Hepatocyte (in vitro differentiated cells): ENCODE data around the gene PLCH2.

Experiments
- EZH2 ChIP-seq: fragments of 200-600 bp; sonication (generic); IDR thresholded peaks from 2 replicates; pipeline ENCODE4 v1.6.1; 2016; ENCODE audit warnings: antibody characterized with exemption, mild to moderate bottlenecking, borderline replicate concordance
- TF ChIP-seq, protein P1 (sequence below): fragments of 200-600 bp; sonication (generic); IDR thresholded peaks from 2 replicates; pipeline ENCODE4 v1.5.1; 2016; ENCODE audit warnings: antibody characterized with exemption, mild to moderate bottlenecking; ENCODE audit not compliant: poor library complexity

DNA sequence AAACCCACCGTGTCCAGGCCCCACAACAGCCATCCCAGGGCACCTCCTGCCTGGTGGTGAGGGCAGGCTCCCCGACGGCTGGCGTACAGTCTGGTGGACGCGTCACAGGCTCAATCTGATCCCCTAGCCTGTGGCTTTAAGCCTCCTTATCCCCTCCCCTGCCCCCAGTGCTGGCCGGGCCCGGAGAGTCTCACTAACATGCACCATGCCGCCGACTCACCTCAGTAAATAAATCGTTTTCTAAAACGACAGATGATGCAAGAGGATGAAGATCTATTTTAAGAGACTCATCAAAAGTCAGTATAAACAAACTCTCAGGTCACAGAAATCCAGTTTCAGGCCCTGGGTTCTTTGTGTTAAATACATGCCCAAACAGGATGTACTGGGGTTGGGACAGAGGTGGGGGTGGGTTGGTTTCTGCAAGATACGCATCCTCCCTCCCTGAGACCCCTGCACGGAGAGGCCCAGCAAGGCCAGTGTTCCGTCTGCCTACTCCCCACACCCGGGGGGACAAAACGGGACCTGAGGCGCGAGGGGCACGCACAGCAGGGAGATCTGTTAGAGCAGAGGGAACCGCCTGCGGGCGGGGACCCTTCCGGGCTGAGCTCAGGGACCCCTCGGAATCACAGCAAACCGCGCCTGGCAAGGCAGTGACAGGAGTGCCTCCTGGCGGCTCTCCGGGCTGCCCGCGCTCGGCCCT, 47.3 kb downstream of the PLCH2 start:
- TF ChIP-seq, protein P1, sequence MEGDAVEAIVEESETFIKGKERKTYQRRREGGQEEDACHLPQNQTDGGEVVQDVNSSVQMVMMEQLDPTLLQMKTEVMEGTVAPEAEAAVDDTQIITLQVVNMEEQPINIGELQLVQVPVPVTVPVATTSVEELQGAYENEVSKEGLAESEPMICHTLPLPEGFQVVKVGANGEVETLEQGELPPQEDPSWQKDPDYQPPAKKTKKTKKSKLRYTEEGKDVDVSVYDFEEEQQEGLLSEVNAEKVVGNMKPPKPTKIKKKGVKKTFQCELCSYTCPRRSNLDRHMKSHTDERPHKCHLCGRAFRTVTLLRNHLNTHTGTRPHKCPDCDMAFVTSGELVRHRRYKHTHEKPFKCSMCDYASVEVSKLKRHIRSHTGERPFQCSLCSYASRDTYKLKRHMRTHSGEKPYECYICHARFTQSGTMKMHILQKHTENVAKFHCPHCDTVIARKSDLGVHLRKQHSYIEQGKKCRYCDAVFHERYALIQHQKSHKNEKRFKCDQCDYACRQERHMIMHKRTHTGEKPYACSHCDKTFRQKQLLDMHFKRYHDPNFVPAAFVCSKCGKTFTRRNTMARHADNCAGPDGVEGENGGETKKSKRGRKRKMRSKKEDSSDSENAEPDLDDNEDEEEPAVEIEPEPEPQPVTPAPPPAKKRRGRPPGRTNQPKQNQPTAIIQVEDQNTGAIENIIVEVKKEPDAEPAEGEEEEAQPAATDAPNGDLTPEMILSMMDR, result no peak
- TF ChIP-seq EZH2, result no peak
